Measurements from ENCODE around the gene FBN2. TPM values are rescaled to one million over a fixed set of nuclear protein-coding genes. Genes with fewer than 3 reads are reported as not detected.

FBN2 gene
- polyA plus RNA-seq, 1 donor from 2014 or later = 1.6 TPM

DNA sequence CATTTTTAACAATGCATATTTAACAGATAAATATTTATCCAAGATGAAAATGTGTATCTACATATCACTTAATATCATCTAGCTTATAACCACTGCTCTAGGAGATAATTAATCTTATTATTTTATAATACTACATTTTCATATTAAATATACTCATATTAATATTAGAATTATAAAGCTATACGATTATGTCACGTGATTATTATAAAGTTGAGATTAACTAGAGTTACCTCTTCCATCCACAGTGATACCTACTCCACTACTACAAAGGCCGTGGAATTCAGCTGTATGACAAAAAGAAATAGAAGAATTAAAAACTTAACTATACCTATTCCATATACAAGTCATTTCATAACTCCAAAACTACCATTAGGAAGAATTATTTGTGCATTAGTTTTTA, 171.9 kb downstream of the FBN2 start:
- Histone ChIP-seq H3K27me3 (ENCODE audit: insufficient read depth, low read depth, low read length) (no peaks in the 10 kb centered on the region), H3F3A (ENCODE audit: insufficient read depth, low read length, poor library complexity, severe bottlenecking) (no peaks in the 10 kb centered on the region), H3K36me3 (ENCODE audit: insufficient read depth, low read length) (no peaks in the 10 kb centered on the region), H3K27ac (ENCODE audit: low read length) (no peak overlapping the region), H3K79me2 (replicated peaks; ENCODE audit: insufficient read depth, low read length) (no peaks in the 10 kb centered on the region), H2AFZ (ENCODE audit: low read depth, low read length) (no peak overlapping the region), H3K9ac (ENCODE audit: low read length) (no peak overlapping the region), H3K4me3 (ENCODE audit: low read length) (no peak overlapping the region), H3K9me2 (ENCODE audit: insufficient read depth, low read length) (no peaks in the 10 kb centered on the region), H3K4me2 (ENCODE audit: low read length) (no peak overlapping the region), H4K20me1 (ENCODE audit: insufficient read depth) (no peaks in the 10 kb centered on the region), H3K9me3 (ENCODE audit: low read length) (no peaks in the 10 kb centered on the region)
- TF ChIP-seq POLR2AphosphoS5 (IDR thresholded peaks at IDR 0.05) (no peak), TAF1 (IDR thresholded peaks at IDR 0.05; ENCODE audit: low read depth) (no peak)
- TF ChIP-seq, protein P1, sequence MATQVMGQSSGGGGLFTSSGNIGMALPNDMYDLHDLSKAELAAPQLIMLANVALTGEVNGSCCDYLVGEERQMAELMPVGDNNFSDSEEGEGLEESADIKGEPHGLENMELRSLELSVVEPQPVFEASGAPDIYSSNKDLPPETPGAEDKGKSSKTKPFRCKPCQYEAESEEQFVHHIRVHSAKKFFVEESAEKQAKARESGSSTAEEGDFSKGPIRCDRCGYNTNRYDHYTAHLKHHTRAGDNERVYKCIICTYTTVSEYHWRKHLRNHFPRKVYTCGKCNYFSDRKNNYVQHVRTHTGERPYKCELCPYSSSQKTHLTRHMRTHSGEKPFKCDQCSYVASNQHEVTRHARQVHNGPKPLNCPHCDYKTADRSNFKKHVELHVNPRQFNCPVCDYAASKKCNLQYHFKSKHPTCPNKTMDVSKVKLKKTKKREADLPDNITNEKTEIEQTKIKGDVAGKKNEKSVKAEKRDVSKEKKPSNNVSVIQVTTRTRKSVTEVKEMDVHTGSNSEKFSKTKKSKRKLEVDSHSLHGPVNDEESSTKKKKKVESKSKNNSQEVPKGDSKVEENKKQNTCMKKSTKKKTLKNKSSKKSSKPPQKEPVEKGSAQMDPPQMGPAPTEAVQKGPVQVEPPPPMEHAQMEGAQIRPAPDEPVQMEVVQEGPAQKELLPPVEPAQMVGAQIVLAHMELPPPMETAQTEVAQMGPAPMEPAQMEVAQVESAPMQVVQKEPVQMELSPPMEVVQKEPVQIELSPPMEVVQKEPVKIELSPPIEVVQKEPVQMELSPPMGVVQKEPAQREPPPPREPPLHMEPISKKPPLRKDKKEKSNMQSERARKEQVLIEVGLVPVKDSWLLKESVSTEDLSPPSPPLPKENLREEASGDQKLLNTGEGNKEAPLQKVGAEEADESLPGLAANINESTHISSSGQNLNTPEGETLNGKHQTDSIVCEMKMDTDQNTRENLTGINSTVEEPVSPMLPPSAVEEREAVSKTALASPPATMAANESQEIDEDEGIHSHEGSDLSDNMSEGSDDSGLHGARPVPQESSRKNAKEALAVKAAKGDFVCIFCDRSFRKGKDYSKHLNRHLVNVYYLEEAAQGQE (IDR thresholded peaks at IDR 0.05; ENCODE audit: borderline replicate concordance) = no peak

DNA sequence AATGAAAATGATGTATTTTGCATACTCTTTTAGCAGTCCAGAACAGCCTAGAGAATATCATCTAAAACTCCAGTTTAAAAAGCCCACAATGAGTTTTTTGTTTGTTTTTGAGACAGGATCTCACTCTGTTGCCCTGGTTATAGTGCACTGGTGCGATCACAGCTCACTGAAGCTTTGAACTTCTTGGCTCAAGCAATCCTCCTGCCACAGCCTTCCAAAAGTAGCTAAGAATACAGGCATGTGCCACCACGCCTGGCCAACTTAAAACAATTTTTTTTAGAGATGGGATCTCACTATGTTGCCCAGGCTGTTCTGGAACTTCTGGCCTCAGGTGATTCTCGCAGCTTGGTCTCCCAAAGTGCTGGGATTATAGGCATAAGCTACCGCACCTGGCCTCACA, 175.7 kb downstream of the FBN2 start:
- no peak overlapping the region for H3K9ac ChIP-seq (ENCODE audit: low read length)

DNA sequence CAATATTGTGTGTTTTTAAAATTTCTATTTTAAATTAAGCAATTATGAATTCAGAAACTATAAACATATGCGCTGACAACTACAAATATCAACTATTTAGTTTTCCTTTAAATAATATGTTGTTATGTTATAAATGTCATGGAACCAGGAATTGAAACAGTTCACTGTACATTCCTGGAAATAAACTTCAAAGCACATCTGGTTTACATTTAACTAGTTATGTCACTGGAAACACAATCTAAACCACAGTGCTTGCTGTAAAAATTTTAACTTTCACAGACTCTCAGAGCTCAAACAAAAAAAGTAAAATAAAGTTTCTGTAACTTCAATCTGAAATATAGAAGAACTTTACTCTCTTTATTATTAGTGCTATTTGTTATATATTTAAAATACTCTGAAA, 179.2 kb downstream of the FBN2 start:
- Histone ChIP-seq H3K27me3 (ENCODE audit: insufficient read depth, low read depth, low read length) (no peaks in the 10 kb centered on the region), H2AFZ (ENCODE audit: low read depth, low read length) (no peak overlapping the region), H3K9me2 (ENCODE audit: insufficient read depth, low read length) (no peaks in the 10 kb centered on the region), H3K79me2 (replicated peaks; ENCODE audit: insufficient read depth, low read length) (no peaks in the 10 kb centered on the region), H3K27ac (ENCODE audit: low read length) (no peak overlapping the region), H3K9ac (ENCODE audit: low read length) (no peak overlapping the region), H3F3A (ENCODE audit: insufficient read depth, low read length, poor library complexity, severe bottlenecking) (no peaks in the 10 kb centered on the region), H3K36me3 (ENCODE audit: insufficient read depth, low read length) (no peaks in the 10 kb centered on the region), H3K9me3 (ENCODE audit: low read length) (no peaks in the 10 kb centered on the region), H3K4me3 (ENCODE audit: low read length) (no peak overlapping the region), H4K20me1 (ENCODE audit: insufficient read depth) (no peaks in the 10 kb centered on the region), H3K4me2 (ENCODE audit: low read length) (no peak overlapping the region)
- TF ChIP-seq MXI1 (conservative IDR thresholded peaks at IDR 0.05; ENCODE audit: poor library complexity, severe bottlenecking) = no peak
- no peak for TF ChIP-seq EP300 (conservative IDR thresholded peaks at IDR 0.05; ENCODE audit: poor library complexity, severe bottlenecking)
- no peak for TF ChIP-seq EZH2 (IDR thresholded peaks at IDR 0.05; ENCODE audit: borderline replicate concordance, insufficient read depth, low read length, poor library complexity, severe bottlenecking)
- TF ChIP-seq, protein P2, sequence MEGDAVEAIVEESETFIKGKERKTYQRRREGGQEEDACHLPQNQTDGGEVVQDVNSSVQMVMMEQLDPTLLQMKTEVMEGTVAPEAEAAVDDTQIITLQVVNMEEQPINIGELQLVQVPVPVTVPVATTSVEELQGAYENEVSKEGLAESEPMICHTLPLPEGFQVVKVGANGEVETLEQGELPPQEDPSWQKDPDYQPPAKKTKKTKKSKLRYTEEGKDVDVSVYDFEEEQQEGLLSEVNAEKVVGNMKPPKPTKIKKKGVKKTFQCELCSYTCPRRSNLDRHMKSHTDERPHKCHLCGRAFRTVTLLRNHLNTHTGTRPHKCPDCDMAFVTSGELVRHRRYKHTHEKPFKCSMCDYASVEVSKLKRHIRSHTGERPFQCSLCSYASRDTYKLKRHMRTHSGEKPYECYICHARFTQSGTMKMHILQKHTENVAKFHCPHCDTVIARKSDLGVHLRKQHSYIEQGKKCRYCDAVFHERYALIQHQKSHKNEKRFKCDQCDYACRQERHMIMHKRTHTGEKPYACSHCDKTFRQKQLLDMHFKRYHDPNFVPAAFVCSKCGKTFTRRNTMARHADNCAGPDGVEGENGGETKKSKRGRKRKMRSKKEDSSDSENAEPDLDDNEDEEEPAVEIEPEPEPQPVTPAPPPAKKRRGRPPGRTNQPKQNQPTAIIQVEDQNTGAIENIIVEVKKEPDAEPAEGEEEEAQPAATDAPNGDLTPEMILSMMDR (IDR thresholded peaks at IDR 0.05; ENCODE audit: poor library complexity, severe bottlenecking) = no peak
- no peak for TF ChIP-seq TAF1 (IDR thresholded peaks at IDR 0.05; ENCODE audit: low read depth)
- TF ChIP-seq RAD21 (conservative IDR thresholded peaks at IDR 0.05) = no peak
- TF ChIP-seq, protein P1 (IDR thresholded peaks at IDR 0.05; ENCODE audit: borderline replicate concordance) = no peak

More for the DNA sequence above, 175.7 kb downstream of the FBN2 start:
- Histone ChIP-seq H3K4me3 (ENCODE audit: low read length) (no peak overlapping the region), H2AFZ (ENCODE audit: low read depth, low read length) (no peak overlapping the region), H3F3A (ENCODE audit: insufficient read depth, low read length, poor library complexity, severe bottlenecking) (no peaks in the 10 kb centered on the region), H4K20me1 (ENCODE audit: insufficient read depth) (no peaks in the 10 kb centered on the region), H3K9me2 (ENCODE audit: insufficient read depth, low read length) (no peaks in the 10 kb centered on the region), H3K79me2 (replicated peaks; ENCODE audit: insufficient read depth, low read length) (no peaks in the 10 kb centered on the region), H3K9me3 (ENCODE audit: low read length) (no peaks in the 10 kb centered on the region), H3K36me3 (ENCODE audit: insufficient read depth, low read length) (no peaks in the 10 kb centered on the region), H3K4me2 (ENCODE audit: low read length) (no peak overlapping the region), H3K27ac (ENCODE audit: low read length) (no peak overlapping the region), H3K27me3 (ENCODE audit: insufficient read depth, low read depth, low read length) (no peaks in the 10 kb centered on the region)
- no peak for TF ChIP-seq EP300 (conservative IDR thresholded peaks at IDR 0.05; ENCODE audit: poor library complexity, severe bottlenecking)
- TF ChIP-seq TAF1 (IDR thresholded peaks at IDR 0.05; ENCODE audit: low read depth) = no peak
- TF ChIP-seq EZH2 (IDR thresholded peaks at IDR 0.05; ENCODE audit: borderline replicate concordance, insufficient read depth, low read length, poor library complexity, severe bottlenecking) = no peak
- no peak for TF ChIP-seq MXI1 (conservative IDR thresholded peaks at IDR 0.05; ENCODE audit: poor library complexity, severe bottlenecking)
- TF ChIP-seq RAD21 (conservative IDR thresholded peaks at IDR 0.05) = no peak
- TF ChIP-seq SMC3 (conservative IDR thresholded peaks at IDR 0.05; ENCODE audit: poor library complexity) = no peak
- TF ChIP-seq, protein P2 (IDR thresholded peaks at IDR 0.05; ENCODE audit: poor library complexity, severe bottlenecking) = no peak
- no peak for TF ChIP-seq POLR2AphosphoS5 (IDR thresholded peaks at IDR 0.05)
